Panc1 (cell line): ENCODE data around the gene MAP2K6.

Experiments
- REST ChIP-seq, 2 experiments: IDR thresholded peaks; 2 replicates each; pipeline ENCODE4 v1.6.1; 2011 to 2012; ENCODE audit warnings: low read depth in 2 of 2, control low read depth in 1 of 2, low read length in 1 of 2, mild to moderate bottlenecking in 1 of 2, moderate library complexity in 1 of 2; ENCODE audit not compliant: insufficient read depth in 1 of 2
- TF ChIP-seq, protein P1 (sequence below): fragments of 450-650 bp; IDR thresholded peaks from 2 replicates; pipeline ENCODE4 v1.5.1; 2017; ENCODE audit warnings: mild to moderate bottlenecking

DNA sequence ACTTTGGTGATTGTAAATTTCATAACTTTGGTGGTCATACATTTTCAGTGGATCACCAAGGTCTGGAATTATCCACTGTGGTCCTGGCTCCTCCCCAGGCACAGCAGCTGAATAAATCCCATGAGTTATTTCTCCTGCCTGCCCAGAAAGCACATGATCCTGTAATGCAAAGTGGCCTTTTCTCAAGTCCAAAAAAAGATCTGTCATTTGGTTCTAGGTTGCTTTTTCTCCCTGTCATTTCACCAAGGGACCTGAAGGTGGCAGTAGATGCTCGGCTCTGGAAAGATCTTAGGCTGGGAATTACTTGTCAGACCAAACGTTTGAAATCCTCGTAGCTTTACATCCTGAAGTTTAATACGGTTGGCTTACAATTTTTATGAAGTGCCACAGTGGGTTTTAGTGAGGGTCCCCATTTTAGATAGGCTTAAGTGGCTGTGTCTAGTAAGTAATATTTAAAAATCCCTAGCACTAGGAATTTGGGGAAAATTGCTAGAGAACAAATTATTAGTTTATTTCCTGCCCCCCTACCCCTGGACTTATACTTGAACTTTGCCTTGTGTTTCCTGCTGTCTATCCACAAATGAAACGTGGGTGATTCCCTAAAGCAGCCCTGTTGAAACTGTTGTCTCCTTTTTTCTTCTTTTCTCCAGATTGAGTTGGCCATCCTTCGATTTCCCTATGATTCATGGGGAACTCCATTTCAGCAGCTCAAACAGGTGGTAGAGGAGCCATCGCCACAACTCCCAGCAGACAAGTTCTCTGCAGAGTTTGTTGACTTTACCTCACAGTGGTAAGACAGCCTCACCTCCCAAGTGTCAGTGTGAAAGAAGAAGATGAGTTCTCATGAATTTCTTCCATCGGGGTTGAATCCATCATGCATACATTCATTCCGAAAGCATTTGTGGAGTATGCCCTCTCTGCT is 111.7 kb downstream of the MAP2K6 start:
- TF ChIP-seq, protein P1, sequence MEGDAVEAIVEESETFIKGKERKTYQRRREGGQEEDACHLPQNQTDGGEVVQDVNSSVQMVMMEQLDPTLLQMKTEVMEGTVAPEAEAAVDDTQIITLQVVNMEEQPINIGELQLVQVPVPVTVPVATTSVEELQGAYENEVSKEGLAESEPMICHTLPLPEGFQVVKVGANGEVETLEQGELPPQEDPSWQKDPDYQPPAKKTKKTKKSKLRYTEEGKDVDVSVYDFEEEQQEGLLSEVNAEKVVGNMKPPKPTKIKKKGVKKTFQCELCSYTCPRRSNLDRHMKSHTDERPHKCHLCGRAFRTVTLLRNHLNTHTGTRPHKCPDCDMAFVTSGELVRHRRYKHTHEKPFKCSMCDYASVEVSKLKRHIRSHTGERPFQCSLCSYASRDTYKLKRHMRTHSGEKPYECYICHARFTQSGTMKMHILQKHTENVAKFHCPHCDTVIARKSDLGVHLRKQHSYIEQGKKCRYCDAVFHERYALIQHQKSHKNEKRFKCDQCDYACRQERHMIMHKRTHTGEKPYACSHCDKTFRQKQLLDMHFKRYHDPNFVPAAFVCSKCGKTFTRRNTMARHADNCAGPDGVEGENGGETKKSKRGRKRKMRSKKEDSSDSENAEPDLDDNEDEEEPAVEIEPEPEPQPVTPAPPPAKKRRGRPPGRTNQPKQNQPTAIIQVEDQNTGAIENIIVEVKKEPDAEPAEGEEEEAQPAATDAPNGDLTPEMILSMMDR, result peak; percentile 92
- no peak for TF ChIP-seq REST (IDR thresholded peaks at IDR 0.05; ENCODE audit: insufficient read depth in 1 of 2, low read depth in 2 of 2, low read length in 1 of 2)
